K562 (cell line): ENCODE data around the gene PDIA3. TPM values are rescaled to one million over a fixed set of nuclear protein-coding genes. Genes with fewer than 3 reads are reported as not detected.

Source experiments
- CCNT2 ChIP-seq: IDR thresholded peaks from 2 replicates; pipeline ENCODE4 v1.6.1; 2011; ENCODE audit warnings: borderline replicate concordance, low read depth, mild to moderate bottlenecking, moderate library complexity, mixed read lengths, low read length; ENCODE audit not compliant: insufficient read length; ENCODE audit errors: extremely low read depth
- FOXJ3 ChIP-seq: sonication (generic); formaldehyde crosslinking; IDR thresholded peaks from 2 replicates; pipeline ENCODE4 v1.4.0; 2020; ENCODE audit warnings: mild to moderate bottlenecking, missing genetic modification reagents
- FOXM1 ChIP-seq, 2 experiments: fragments of 450-650 bp in 1 of 2; sonication (generic) in 1 of 2; formaldehyde crosslinking in 1 of 2; IDR thresholded peaks; 2 replicates each; pipeline versions ENCODE4 v1.6.1 to v1.9.0; 2017 to 2022; ENCODE audit warnings: low read depth in 2 of 2, mild to moderate bottlenecking in 2 of 2, missing genetic modification reagents in 1 of 2, moderate library complexity in 1 of 2
- FOXP1 ChIP-seq: sonication (generic); formaldehyde crosslinking; IDR thresholded peaks from 2 replicates; pipeline ENCODE4 v1.8.0; 2022; ENCODE audit warnings: mild to moderate bottlenecking, missing genetic modification reagents
- GTF3C2 ChIP-seq: IDR thresholded peaks from 3 replicates; pipeline ENCODE4 v1.6.1; 2011; ENCODE audit warnings: borderline replicate concordance, mild to moderate bottlenecking, moderate library complexity; ENCODE audit not compliant: insufficient read length; ENCODE audit errors: extremely low read depth
- JUND ChIP-seq, 2 experiments: IDR thresholded peaks; 2 replicates in 1 of 2; 3 replicates in 1 of 2; pipeline ENCODE4 v1.6.1; 2011; ENCODE audit warnings: borderline replicate concordance in 2 of 2, low read depth in 2 of 2, low read length in 2 of 2, improper control_type of control experiment in 1 of 2, missing biosample characterization in 1 of 2, missing genetic modification characterization in 1 of 2, missing genetic modification reagents in 1 of 2
- RBM25 ChIP-seq: fragments of 200-400 bp; formaldehyde crosslinking; IDR thresholded peaks from 2 replicates; pipeline ENCODE4 v1.6.1; 2018; ENCODE audit warnings: low read length, low read depth, moderate library complexity; ENCODE audit not compliant: severe bottlenecking
- SIN3A ChIP-seq, 2 experiments: fragments of 150-350 bp in 1 of 2; IDR thresholded peaks; 2 replicates each; pipeline ENCODE4 v1.6.1; 2011 to 2016; ENCODE audit warnings: borderline replicate concordance in 2 of 2, low read depth in 2 of 2, low read length in 2 of 2, mild to moderate bottlenecking in 2 of 2, moderate library complexity in 2 of 2; ENCODE audit not compliant: control insufficient read depth in 1 of 2
- SMC3 ChIP-seq: conservative IDR thresholded peaks from 2 replicates; pipeline ENCODE4 v1.6.1; 2011; ENCODE audit warnings: low read depth, low read length, improper control_type of control experiment; ENCODE audit not compliant: insufficient read depth
- SNRNP70 ChIP-seq: fragments of 200-400 bp; formaldehyde crosslinking; optimal IDR thresholded peaks from 2 replicates; pipeline ENCODE3; 2017; ENCODE audit warnings: low read depth, low read length
- TEAD2 ChIP-seq: fragments of 450-650 bp; IDR thresholded peaks from 2 replicates; pipeline ENCODE4 v1.6.1; 2016; ENCODE audit warnings: missing genetic modification characterization, control low read depth, missing compliant biosample characterization
- TRIM25 ChIP-seq: fragments of 450-650 bp; IDR thresholded peaks from 2 replicates; pipeline ENCODE4 v1.7.0; 2016; ENCODE audit warnings: borderline replicate concordance
- ZNF197 ChIP-seq: fragments of 200-800 bp; sonication (Bioruptor generic); IDR thresholded peaks from 2 replicates; pipeline ENCODE4 v1.6.1; 2016; ENCODE audit warnings: low read depth, missing genetic modification characterization, missing compliant biosample characterization
- ZNF347 ChIP-seq: fragments of 450-650 bp; formaldehyde crosslinking; IDR thresholded peaks from 2 replicates; pipeline ENCODE4 v1.4.0; 2020; ENCODE audit warnings: low read depth, mild to moderate bottlenecking, moderate library complexity
- ZNF707 ChIP-seq: fragments of 250-450 bp; sonication (Bioruptor Pico); conservative IDR thresholded peaks from 2 replicates; pipeline ENCODE4 v1.8.0; 2022; ENCODE audit warnings: inconsistent platforms, mild to moderate bottlenecking, moderate library complexity
- ZNF785 ChIP-seq: fragments of 250-450 bp; sonication (Bioruptor Pico); IDR thresholded peaks from 2 replicates; pipeline ENCODE4 v1.4.0; 2020; ENCODE audit warnings: mild to moderate bottlenecking
- polyA plus RNA-seq, 8 experiments: library from polyadenylated mRNA; depleted of rRNA in 4 of 8; stranded (reverse) in 5 of 8; unstranded in 3 of 8; fragments of >200 nt; fragmentation: Nextera tagmentation in 2 of 8; fragmentation: Illumina TruSeq in 1 of 8; extraction: Ambion mirVana in 2 of 8; extraction: Trizol in 1 of 8; gene quantifications; 2 replicates each; pipeline versions ENCODE4 v1.2.1 to v1.2.3, GENCODE V29; 2011 to 2014; ENCODE audit warnings: inconsistent platforms in 1 of 8, missing spikeins in 1 of 8
- total RNA-seq, 7 experiments: library from RNA; depleted of rRNA in 6 of 7; stranded (reverse); fragments of >200 nt in 6 of 7; fragmentation: Illumina TruSeq in 2 of 7; extraction: Trizol in 2 of 7; gene quantifications; 2 replicates each; pipeline versions ENCODE4 v1.2.1 to v1.2.3, GENCODE V29; 2011 to 2021; ENCODE audit warnings: low replicate concordance in 1 of 7
- TF ChIP-seq, protein P1 (sequence below), 3 experiments: IDR thresholded peaks in 2 of 3; conservative IDR thresholded peaks in 1 of 3; 2 replicates each; pipeline ENCODE4 v1.5.1; 2011 to 2012; ENCODE audit warnings: low read length in 3 of 3, mild to moderate bottlenecking in 3 of 3, control low read depth in 2 of 3, improper control_type of control experiment in 1 of 3, inconsistent platforms in 1 of 3, low read depth in 1 of 3, mixed read lengths in 1 of 3, moderate library complexity in 1 of 3; ENCODE audit not compliant: insufficient read depth in 2 of 3
- TF ChIP-seq, protein P2 (sequence below): sonication (generic); formaldehyde crosslinking; IDR thresholded peaks from 2 replicates; pipeline ENCODE4 v1.8.0; 2022; ENCODE audit warnings: missing genetic modification reagents, mild to moderate bottlenecking, borderline replicate concordance

PDIA3 gene
- total and polyA plus RNA-seq, 9 of the 15 experiments (the other 6 are each of a cell fraction or from before 2014, with no cell fraction given): 13.5 to 386 (median 149) TPM

- TF ChIP-seq, protein P1, sequence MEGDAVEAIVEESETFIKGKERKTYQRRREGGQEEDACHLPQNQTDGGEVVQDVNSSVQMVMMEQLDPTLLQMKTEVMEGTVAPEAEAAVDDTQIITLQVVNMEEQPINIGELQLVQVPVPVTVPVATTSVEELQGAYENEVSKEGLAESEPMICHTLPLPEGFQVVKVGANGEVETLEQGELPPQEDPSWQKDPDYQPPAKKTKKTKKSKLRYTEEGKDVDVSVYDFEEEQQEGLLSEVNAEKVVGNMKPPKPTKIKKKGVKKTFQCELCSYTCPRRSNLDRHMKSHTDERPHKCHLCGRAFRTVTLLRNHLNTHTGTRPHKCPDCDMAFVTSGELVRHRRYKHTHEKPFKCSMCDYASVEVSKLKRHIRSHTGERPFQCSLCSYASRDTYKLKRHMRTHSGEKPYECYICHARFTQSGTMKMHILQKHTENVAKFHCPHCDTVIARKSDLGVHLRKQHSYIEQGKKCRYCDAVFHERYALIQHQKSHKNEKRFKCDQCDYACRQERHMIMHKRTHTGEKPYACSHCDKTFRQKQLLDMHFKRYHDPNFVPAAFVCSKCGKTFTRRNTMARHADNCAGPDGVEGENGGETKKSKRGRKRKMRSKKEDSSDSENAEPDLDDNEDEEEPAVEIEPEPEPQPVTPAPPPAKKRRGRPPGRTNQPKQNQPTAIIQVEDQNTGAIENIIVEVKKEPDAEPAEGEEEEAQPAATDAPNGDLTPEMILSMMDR (IDR thresholded peaks at IDR 0.05 in 2 of 3, conservative IDR thresholded peaks at IDR 0.05 in 1 of 3; ENCODE audit: insufficient read depth in 2 of 3, low read depth in 1 of 3, low read length in 3 of 3): peak; percentile 57 to 86 (median 77)
- TF ChIP-seq GTF3C2: no peak
- TF ChIP-seq SIN3A (IDR thresholded peaks at IDR 0.05; ENCODE audit: borderline replicate concordance in 2 of 2, control insufficient read depth in 1 of 2, low read depth in 2 of 2, low read length in 2 of 2): no peak
- TF ChIP-seq FOXP1 (CRISPR knock-in tag): no peak
- TF ChIP-seq ZNF197: no peak
- TF ChIP-seq TEAD2: no peak
- no peak for TF ChIP-seq ZNF707 (CRISPR knock-in tag)
- TF ChIP-seq, protein P2, sequence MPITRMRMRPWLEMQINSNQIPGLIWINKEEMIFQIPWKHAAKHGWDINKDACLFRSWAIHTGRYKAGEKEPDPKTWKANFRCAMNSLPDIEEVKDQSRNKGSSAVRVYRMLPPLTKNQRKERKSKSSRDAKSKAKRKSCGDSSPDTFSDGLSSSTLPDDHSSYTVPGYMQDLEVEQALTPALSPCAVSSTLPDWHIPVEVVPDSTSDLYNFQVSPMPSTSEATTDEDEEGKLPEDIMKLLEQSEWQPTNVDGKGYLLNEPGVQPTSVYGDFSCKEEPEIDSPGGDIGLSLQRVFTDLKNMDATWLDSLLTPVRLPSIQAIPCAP: no peak
- TF ChIP-seq ZNF785: no peak
- TF ChIP-seq FOXM1 (IDR thresholded peaks at IDR 0.05; ENCODE audit: low read depth): no peak
- no peak for TF ChIP-seq FOXM1 (CRISPR knock-in tag; IDR thresholded peaks at IDR 0.05; ENCODE audit: low read depth)
- peak; percentile 18; the same call in 1 of the 2 replicates for TF ChIP-seq JUND (IDR thresholded peaks at IDR 0.05; ENCODE audit: borderline replicate concordance, low read depth, low read length)
- no peak for TF ChIP-seq JUND (tag; IDR thresholded peaks at IDR 0.05; ENCODE audit: borderline replicate concordance, low read depth, low read length)
- no peak for TF ChIP-seq FOXJ3 (CRISPR knock-in tag)
- TF ChIP-seq SNRNP70: no peak
- TF ChIP-seq RBM25: no peak
- 0 out of 2 replicates have a peak, but pooled peaks have one; percentile 28 for TF ChIP-seq SMC3
- no peak for TF ChIP-seq TRIM25
- no peak for TF ChIP-seq CCNT2
- no peak for TF ChIP-seq ZNF347
Observed at GRCh38 chr15:43769584-43770228, 23.5 kb downstream of the PDIA3 start (continued).
